Iris pigment epithelial cell (primary cell): ENCODE measurements around the gene UTY.

ENCODE experiments used
- DNase-seq: peaks from one replicate; pipeline ENCODE4 v3.0.0-alpha.2; 2011; ENCODE audit warnings: low read depth

UTY gene

DNA sequence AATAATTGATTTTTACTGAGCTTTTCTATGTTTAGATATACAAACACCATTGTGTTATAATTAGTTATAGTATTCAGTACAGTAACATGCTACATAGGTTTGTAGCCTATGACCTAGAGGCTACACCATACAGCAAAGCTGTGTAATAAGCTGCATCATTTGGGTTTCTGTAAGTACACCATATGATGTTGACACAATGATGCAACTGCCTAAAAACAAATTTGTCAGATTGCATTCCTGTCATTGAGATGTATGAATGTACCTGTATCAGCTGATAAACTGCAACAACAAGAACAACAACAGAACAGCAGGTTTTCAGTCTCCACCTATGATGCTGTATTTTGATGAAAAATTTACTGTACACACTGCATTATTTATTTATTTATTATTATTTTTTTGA, 64.3 kb downstream of the UTY start:
- no peak for DNase-seq

DNA sequence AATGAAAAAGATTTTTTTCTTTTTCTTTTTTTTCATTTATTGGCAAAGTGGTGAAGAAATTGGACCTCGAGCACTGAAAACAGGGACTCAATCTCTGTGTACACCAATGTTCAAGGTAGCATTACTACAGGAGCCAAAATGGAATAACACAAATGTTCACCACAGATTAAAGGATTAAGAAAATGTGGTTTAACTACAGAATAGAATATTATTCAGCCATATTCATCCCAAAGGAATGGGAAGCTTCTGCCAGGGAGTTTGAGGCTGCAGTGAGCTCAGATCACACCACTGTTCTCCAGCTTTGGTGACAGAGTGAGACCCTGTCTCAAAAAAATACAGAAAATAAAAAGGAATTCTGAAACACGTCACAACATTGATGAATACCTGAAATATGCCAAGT, 81.0 kb downstream of the UTY start:
- no peak for DNase-seq

- DNase-seq: no peak
These were observed 98.6 kb downstream of the UTY start for GRCh38 chrY:13381110-13381683.

DNA sequence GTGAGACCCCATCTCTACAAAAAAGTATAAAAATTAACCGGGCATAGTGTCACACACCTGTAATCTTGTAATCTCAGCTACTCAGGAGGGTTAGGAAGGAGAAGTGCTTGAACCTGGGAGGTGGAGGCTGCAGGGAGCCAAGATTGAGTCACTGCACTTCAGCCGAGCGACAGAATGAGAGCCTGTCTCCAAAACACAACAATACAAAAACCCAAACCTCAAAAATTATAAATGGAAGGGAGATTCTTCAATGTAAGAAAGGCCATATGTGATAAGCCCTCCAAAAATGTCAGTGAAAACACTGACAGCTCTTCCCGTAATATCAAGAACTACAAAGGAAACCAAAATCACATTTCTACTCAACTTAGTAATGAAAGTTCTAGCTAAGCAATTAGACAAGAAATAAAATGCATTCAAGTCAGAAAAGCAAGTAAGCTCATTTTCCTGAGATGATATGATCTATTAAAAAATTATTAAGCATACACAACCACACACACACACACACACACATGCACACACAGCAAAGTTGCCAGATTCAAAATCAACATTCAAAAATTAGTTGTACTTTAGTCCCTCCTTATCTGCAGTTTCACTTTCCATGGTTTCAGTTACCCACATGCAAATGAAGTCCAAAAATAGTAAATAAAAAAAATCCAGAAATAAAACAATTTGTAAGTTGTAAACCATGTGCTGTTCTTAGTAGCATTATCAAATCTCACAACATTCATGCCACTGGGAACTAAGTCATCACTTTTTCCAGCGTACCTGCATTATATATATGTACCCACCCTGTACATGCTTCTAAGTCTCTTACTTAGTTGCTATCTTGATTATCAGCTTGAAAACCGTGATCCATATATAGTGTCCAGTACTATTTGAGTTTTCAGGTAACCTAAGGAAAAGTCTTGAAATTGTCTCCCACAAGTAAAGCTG, 108.7 kb downstream of the UTY start:
- no peak for DNase-seq

DNA sequence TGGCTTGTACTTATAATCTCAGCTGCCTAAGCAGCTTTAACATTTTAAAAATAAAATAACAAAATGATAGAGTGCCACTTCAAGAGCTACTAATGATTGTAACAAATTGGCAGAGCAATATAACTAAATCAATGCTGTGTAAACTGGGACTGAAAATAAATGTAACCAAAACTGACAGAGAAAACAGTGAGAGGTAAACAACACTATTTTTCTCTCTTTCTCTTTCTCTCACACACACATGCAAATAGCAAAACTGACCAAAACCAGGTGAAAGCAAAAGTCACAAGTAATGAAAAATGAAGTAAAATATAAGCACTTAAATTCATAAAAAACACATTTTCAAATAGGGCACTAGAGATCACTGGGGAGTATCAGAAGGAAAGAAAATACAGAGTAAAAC, 109.6 kb downstream of the UTY start:
- DNase-seq: no peak

- DNase-seq: no peak
These were observed 111.4 kb downstream of the UTY start for GRCh38 chrY:13368513-13368845.

GRCh38 chrY:13363641-13364040, 116.2 kb downstream of the UTY start:
- DNase-seq: no peak

- DNase-seq: no peak
These were observed 117.2 kb downstream of the UTY start for GRCh38 chrY:13362662-13363061.

GRCh38 chrY:13361656-13362636, 117.9 kb downstream of the UTY start:
- DNase-seq: no peak

- DNase-seq: no peak
These were observed 128.4 kb downstream of the UTY start for GRCh38 chrY:13351443-13351842.

- no peak for DNase-seq
These were observed 132.7 kb downstream of the UTY start for GRCh38 chrY:13347106-13347505.

- DNase-seq: no peak
These were observed 134.3 kb downstream of the UTY start for GRCh38 chrY:13345549-13345948.

GRCh38 chrY:13343307-13343946, 136.4 kb downstream of the UTY start:
- DNase-seq: no peak

- DNase-seq: no peak
These were observed 139.9 kb downstream of the UTY start for GRCh38 chrY:13339939-13340338.

- no peak for DNase-seq
These were observed 140.5 kb downstream of the UTY start for GRCh38 chrY:13339381-13339780.

DNA sequence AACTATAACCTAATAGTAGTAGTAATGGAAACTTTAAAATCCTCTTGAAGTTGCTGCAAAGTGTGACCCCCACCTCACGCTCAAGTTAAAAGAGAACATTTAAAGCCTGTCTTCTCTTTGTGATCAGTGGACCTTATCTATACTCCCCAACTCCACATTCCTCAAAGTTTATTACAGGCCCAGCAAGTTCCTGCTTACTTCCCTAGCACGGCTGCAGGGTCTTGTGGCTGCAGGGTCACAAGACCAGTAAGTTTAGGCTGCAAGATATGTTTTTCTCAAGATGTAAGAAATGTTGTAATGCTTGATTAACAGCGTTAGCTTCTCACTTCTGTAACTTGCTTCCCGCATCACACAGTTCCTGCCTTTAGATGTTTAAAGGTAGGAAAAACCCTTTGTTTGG, 141.1 kb downstream of the UTY start:
- no peak for DNase-seq

DNA sequence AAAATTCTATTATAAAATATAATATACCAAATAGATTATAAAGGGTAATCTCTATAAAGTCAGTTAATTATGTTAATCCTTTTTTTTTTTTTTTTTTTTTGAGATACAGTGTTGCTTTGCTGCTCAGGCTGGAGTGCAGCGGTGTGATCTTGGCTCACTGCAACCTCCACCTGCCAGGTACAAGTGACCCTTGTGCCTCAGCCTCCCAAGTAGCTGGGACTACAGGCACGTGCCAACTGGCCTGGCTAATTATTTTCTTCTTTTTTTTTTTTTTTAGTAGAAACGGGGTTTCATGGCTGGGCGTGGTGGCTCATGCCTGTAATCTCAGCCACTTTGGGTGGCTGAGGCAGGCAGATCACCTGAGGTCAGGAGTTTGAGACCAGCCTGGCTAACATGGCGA, 141.9 kb downstream of the UTY start:
- DNase-seq: no peak

DNA sequence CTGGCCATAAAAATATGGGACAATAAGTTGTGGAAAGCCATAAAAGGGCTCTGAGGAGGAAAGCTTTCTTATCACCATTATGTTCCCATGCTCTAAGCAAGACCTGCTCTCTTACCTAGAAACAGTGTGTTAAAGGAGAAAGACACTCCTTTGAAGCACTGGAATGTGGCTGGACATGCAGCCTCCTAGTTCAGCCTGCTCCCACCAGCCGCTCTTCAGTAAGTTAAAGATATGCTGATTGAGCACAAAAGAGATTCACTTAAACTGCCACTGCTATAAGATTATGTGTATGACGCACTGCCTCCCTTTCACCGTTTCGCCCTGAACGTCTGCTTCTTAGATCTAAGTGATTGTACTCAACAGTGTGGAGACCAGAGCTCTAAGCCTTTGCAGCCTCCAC, 146.0 kb downstream of the UTY start:
- DNase-seq: no peak

GRCh38 chrY:13330651-13331050, 149.2 kb downstream of the UTY start:
- no peak for DNase-seq

GRCh38 chrY:13312966-13313365, 166.9 kb downstream of the UTY start:
- no peak for DNase-seq

DNA sequence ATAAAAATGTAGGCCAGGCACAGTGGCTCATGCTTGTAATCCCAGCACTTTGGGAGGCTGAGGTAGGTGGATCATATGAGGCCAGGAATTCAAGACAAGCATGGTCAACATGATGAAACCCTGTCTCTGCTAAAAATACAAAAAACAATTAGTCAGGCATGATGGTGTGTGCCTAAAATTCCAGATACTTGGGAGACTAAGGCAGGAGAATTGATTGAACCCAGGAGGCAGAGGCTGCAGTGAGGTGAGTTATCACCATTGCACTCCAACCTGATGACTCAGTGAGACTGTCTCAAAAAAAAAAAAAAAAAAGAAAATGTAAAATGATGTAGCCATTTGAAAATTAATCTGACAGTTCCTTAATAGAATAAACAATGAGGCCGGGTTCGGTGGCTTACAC, 171.9 kb downstream of the UTY start:
- DNase-seq: no peak

GRCh38 chrY:13300795-13301194, 179.0 kb downstream of the UTY start:
- DNase-seq: no peak
